GM12892 (cell line): Measurements from ENCODE around the gene PAX3.

Experiments used
- DNase-seq: peaks from one replicate; pipeline ENCODE4 v3.0.0; 2011; ENCODE audit not compliant: insufficient read length
- FAIRE-seq: peaks from 2 replicates; lab custom pipeline; 2011; peaks lifted over from hg19 to GRCh38; lab: Jason Lieb, UNC
- POLR2A ChIP-seq: IDR thresholded peaks from 2 replicates; pipeline ENCODE4 v1.6.1; 2011; ENCODE audit warnings: low read depth, low read length, control low read depth
- POLR2AphosphoS5 ChIP-seq: IDR thresholded peaks from 2 replicates; pipeline ENCODE4 v1.6.1; 2011; ENCODE audit warnings: low read depth, low read length, control low read depth
- TAF1 ChIP-seq: IDR thresholded peaks from 2 replicates; pipeline ENCODE4 v1.6.1; 2011; ENCODE audit warnings: low read depth, mild to moderate bottlenecking, control low read depth, low read length, borderline replicate concordance

Gene PAX3

DNA sequence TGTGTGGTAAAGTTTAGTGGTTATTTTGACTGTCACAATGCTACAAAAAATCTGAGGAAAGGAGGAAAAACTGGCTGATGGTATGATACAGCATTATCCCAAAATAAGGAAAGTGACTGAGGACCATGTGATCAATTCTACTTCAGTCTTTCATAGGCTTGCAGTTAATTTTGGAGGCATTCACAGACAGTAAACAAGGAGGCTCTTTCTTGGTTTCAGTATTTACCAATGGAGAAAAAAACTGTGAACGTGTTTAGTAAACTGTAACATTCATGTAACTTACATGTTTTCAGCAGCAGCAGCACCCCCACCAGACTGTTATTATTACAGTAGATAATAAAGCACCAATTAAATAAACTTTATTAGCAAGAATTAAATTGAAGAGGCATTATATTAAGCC lies 50.0 kb downstream of the PAX3 start:
- no peak for FAIRE-seq
- no peak for DNase-seq
- no peak for TF ChIP-seq POLR2A
- no peak for TF ChIP-seq TAF1

GRCh38 chr2:222248256-222248655 lies 50.5 kb downstream of the PAX3 start:
- no peak for FAIRE-seq
- DNase-seq, result no peak
- TF ChIP-seq TAF1, result no peak
- TF ChIP-seq POLR2A, result no peak
- TF ChIP-seq POLR2AphosphoS5, result no peak

DNA sequence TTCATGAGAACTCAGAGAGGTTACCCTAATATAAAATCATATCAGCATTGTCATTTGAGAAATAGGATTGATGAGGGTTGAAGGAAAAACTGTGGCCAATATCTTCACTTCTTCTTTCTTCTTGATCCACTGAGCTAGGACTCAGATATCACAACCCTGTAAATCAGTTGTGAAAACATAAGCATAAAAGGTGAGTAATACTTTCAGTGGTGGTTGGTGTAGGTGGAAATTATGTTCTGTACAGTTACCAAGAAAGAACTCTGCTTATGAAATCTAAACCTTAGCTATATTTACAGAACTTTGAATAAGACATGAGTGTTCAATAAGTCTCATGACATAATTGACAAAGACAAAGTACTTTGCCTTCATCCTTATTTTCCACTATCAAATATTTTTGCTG lies 56.3 kb downstream of the PAX3 start:
- no peak for DNase-seq
- FAIRE-seq, result no peak
- TF ChIP-seq TAF1, result no peak
- TF ChIP-seq POLR2A, result no peak
- TF ChIP-seq POLR2AphosphoS5, result no peak

DNA sequence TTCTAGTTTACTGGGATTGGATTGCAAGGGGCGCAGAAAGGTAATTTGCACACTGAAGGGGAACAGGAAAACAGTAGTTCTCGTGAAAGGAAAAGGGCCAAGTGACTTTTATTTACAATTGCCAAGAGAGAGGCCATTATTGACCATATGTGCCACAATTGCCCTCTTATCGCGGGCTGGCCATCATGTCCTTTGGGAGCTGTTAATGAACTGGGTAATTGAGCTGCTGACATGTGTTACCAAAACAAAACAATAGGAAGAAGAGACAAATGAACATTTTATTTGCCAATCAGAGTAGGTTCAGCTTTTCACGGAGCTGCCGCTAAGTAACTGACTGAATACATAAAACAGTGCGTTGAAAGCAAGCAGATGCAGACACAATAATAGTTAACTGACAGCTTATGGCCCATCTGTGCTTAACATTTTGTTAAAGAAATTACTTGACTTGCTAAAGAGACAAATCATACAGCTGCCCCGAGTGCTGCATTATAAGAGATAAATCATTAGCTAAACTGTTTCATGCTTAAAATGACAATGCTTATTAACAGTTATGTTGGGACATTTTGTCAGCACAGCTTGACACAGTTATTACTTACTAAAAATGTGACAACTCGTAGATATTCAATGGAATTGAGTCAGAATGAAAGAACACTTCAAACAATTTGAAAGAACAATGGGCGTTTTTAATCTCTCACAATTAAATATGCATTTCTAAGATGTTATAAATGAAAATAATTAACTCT lies 57.5 kb downstream of the PAX3 start:
- TF ChIP-seq POLR2AphosphoS5 (no peak), TAF1 (no peak), POLR2A (no peak)
- DNase-seq (no peak), FAIRE-seq (no peak)

DNA sequence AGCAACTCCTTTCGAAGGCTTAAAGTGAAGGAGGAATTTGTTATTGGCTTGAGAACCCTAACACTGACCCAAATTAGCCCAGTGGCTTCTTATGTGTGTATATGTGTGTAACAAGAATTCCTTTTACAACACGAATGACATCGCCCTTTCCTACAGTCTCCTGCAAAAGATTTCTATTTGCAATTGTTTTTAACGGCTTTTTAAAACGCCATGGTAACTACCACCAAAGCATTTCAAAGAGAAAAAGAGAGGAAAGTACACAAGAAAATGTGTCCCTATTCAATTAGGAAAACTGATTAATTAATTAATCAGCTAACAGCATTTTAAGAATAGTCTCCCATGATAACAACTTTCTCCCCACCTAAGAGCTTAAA lies 58.1 kb downstream of the PAX3 start:
- no peak for TF ChIP-seq POLR2AphosphoS5
- no peak for TF ChIP-seq POLR2A
- no peak for TF ChIP-seq TAF1
- DNase-seq, result no peak

GRCh38 chr2:222239945-222240675 lies 58.7 kb downstream of the PAX3 start:
- FAIRE-seq (no peak), DNase-seq (no peak)
- no peak for TF ChIP-seq POLR2AphosphoS5
- no peak for TF ChIP-seq POLR2A
- no peak for TF ChIP-seq TAF1

More for the DNA sequence above, 58.1 kb downstream of the PAX3 start:
- no peak for FAIRE-seq

- no peak for FAIRE-seq
These were observed 59.7 kb downstream of the PAX3 start for GRCh38 chr2:222239091-222239490.

GRCh38 chr2:222238072-222238471 lies 60.7 kb downstream of the PAX3 start:
- TF ChIP-seq POLR2A (no peak), POLR2AphosphoS5 (no peak), TAF1 (no peak)
- DNase-seq (no peak), FAIRE-seq (no peak)

More at GRCh38 chr2:222239091-222239490, 59.7 kb downstream of the PAX3 start:
- TF ChIP-seq POLR2A (no peak), TAF1 (no peak), POLR2AphosphoS5 (no peak)
- no peak for DNase-seq

- TF ChIP-seq TAF1 (no peak), POLR2AphosphoS5 (no peak), POLR2A (no peak)
- no peak for FAIRE-seq
These were observed 66.0 kb downstream of the PAX3 start for GRCh38 chr2:222232839-222233238.

DNA sequence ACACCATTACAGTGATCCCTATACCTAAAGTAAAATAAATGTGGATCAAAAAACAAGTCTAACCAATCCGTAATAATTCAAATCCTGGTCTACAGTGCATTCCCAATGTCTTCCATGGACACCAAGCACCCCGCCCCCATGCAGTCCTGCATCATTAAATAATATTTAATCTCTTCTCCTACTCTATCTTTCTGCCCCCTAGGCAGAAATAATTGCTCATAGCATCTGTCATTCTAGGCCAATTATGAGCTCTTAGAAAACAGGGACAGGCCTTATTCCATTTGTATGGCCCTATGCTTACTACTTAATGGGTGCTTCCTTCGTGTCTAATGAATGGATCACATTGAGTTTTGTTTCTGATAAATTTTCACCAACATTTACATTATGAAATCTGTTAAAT lies 66.4 kb downstream of the PAX3 start:
- no peak for TF ChIP-seq TAF1
- TF ChIP-seq POLR2AphosphoS5, result no peak
- TF ChIP-seq POLR2A, result no peak
- FAIRE-seq, result no peak
- DNase-seq, result no peak

More at GRCh38 chr2:222232839-222233238, 66.0 kb downstream of the PAX3 start:
- no peak for DNase-seq

DNA sequence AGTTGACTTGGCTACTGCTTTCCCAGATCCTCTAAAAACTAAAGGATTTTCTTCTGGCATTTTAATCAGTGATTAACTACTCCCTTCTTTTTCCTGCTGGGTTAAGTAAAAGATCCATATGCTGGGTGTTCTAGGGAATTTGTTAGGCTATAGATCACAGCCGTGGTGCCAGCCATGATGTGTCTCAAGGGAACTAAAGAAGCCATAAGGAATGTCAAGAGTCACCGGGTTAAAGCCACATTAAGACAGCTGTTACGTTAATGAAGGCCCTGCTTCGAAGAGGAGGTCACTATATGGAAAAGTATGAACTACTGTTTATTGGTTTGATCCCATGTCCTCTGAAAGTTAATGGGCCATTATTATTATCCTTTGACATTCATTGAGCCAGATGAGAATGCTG lies 70.7 kb downstream of the PAX3 start:
- TF ChIP-seq POLR2AphosphoS5, result no peak
- TF ChIP-seq TAF1, result no peak
- no peak for TF ChIP-seq POLR2A
- DNase-seq (no peak), FAIRE-seq (no peak)
